ENCODE measurements around the gene EVC. TPM values are rescaled to one million over a fixed set of nuclear protein-coding genes. Genes with fewer than 3 reads are reported as not detected.
"Not testable (repeated sequence)": the region's sequence is repeated elsewhere in the genome, so short reads cannot be mapped to it uniquely, and the experiment has no call there.

Gene EVC
- total and polyA plus RNA-seq, 7 experiments from 2014 or later = 0.37 to 1.5 (median 0.68) TPM; not detected in 2

DNA sequence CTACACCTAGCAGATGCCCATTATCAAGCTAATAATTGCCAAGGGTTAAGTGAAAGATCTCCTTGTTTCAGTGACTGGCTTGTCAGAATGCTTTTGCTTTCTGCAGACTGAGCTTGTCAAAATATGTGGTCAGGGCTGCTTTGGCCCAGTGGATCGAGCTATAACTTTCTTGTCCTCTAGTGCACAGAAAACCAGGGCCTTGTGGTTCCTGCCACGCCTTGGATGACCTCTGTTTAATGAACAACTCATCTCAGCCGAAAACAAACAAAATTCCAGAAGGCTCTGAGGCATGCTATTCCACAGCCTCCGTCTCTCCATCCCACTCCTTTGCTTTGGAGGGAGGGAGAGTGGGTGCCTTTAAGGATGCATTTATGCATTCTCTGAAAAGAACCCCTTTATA lies 11.3 kb downstream of the EVC start:
- no peak for DNase-seq
- H3K4me1 ChIP-seq (ENCODE audit: control insufficient read depth in 2 of 2, insufficient read depth in 2 of 2, low read length in 2 of 2) = no peaks in the 10 kb centered on the region
- Mint-ChIP-seq H3K36me3 (no peaks in the 10 kb centered on the region), H3K27me3 (peaks cover 2 to 10% (median 4%) of the 10 kb centered on the region in 5 donors), H3K4me3 (no peak overlapping the region), H3K27ac (no peak overlapping the region), H3K9me3 (peaks cover 0 to 17% (median 5%) of the 10 kb centered on the region in 11 donors), H3K4me1 (no peaks in the 10 kb centered on the region)
- no peaks in the 10 kb centered on the region for H3K36me3 ChIP-seq (ENCODE audit: control insufficient read depth in 2 of 3, insufficient read depth in 3 of 3, low read length in 3 of 3)
- ChIA-PET POLR2A (no interaction called here), CTCF (no interaction called here)
- ATAC-seq = no peak
- H3K9me3 ChIP-seq (ENCODE audit: control insufficient read depth in 2 of 3, low read length in 3 of 3) = no peaks in the 10 kb centered on the region
- H3K27me3 ChIP-seq (ENCODE audit: control insufficient read depth in 2 of 2, insufficient read depth in 2 of 2, low read length in 2 of 2) = no peaks in the 10 kb centered on the region
- intact Hi-C loops (cut with micrococcal nuclease) = no loop called here
- no peak overlapping the region for H3K4me3 ChIP-seq (ENCODE audit: low read length)
- no peak overlapping the region for H3K27ac ChIP-seq (ENCODE audit: low read depth, low read length)

DNA sequence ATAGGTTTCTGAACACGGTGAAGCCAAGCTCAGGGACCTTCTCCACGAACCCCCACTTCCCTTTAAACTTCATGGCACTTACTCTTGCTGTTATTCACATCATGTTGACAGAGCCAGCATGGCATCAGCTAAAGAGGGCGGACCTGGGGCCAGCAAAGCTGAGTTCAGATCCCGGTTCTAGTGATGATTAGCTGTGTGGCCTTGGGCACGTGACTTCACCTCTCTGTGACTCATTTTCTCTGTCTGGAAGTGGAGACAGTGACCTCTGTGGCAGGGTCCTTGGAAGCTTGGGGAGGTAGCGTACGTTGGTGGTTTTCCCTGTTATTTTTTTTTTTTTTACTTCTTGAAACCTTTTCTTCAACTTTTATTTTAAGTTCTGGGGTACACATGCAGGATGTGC lies 13.4 kb downstream of the EVC start:
- H3K9me3 Mint-ChIP-seq = peaks cover 0 to 6% (median 0%) of the 10 kb centered on the region in 11 donors
- DNase-seq (no peak), ATAC-seq (no peak)
- H3K36me3 Mint-ChIP-seq = no peaks in the 10 kb centered on the region
- POLR2A ChIA-PET = no interaction called here
- intact Hi-C loops (cut with micrococcal nuclease) = no loop called here
- peaks cover 0 to 6% (median 4%) of the 10 kb centered on the region in 5 donors for H3K27me3 Mint-ChIP-seq
- no peak overlapping the region for H3K4me3 Mint-ChIP-seq
- H3K4me1 Mint-ChIP-seq = peaks cover 0 to 2% (median 0%) of the 10 kb centered on the region in 7 donors
- H3K36me3 ChIP-seq (ENCODE audit: control insufficient read depth in 2 of 3, insufficient read depth in 3 of 3, low read length in 3 of 3) = no peaks in the 10 kb centered on the region
- no peak overlapping the region for H3K27ac Mint-ChIP-seq
- no peaks in the 10 kb centered on the region for H3K27me3 ChIP-seq (ENCODE audit: control insufficient read depth in 2 of 2, insufficient read depth in 2 of 2, low read length in 2 of 2)
- no peak overlapping the region for H3K27ac ChIP-seq (ENCODE audit: low read depth, low read length)
- CTCF ChIA-PET = no interaction called here
- H3K9me3 ChIP-seq (ENCODE audit: control insufficient read depth in 2 of 3, low read length in 3 of 3) = no peaks in the 10 kb centered on the region
- no peak overlapping the region for H3K4me3 ChIP-seq (ENCODE audit: low read length)
- H3K4me1 ChIP-seq (ENCODE audit: control insufficient read depth in 2 of 2, insufficient read depth in 2 of 2, low read length in 2 of 2) = no peaks in the 10 kb centered on the region

DNA sequence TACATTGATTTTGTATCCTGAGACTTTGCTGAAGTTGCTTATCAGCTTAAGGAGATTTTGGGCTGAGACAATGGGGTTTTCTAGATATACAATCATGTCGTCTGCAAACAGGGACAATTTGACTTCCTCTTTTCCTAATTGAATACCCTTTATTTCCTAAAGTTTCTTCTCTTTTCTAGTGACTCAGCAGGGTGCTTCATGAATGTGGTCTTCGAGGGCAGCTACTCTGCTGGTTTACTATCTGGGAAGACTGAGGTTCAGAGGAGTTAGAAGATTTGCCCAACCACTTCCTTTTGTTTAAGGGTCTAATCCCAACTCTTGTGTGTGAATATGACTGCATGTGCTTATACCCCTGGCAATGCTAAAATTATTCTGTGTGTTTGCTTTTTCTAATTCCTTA lies 17.4 kb downstream of the EVC start:
- H3K27ac Mint-ChIP-seq; H3K9me3 ChIP-seq (ENCODE audit: control insufficient read depth in 2 of 3, low read length in 3 of 3); POLR2A ChIA-PET; H3K4me3 ChIP-seq (ENCODE audit: low read length); intact Hi-C loops (cut with micrococcal nuclease); H3K27me3 ChIP-seq (ENCODE audit: control insufficient read depth in 2 of 2, insufficient read depth in 2 of 2, low read length in 2 of 2); H3K4me1 ChIP-seq (ENCODE audit: control insufficient read depth in 2 of 2, insufficient read depth in 2 of 2, low read length in 2 of 2); ATAC-seq; H3K9me3 Mint-ChIP-seq; H3K36me3 ChIP-seq (ENCODE audit: control insufficient read depth in 2 of 3, insufficient read depth in 3 of 3, low read length in 3 of 3); H3K4me1 Mint-ChIP-seq; H3K4me3 Mint-ChIP-seq; CTCF ChIA-PET; DNase-seq; H3K36me3 Mint-ChIP-seq; H3K27ac ChIP-seq (ENCODE audit: low read depth, low read length): not testable (repeated sequence)
- peaks cover 0 to 11% (median 0%) of the 10 kb centered on the region in 5 donors for H3K27me3 Mint-ChIP-seq

DNA sequence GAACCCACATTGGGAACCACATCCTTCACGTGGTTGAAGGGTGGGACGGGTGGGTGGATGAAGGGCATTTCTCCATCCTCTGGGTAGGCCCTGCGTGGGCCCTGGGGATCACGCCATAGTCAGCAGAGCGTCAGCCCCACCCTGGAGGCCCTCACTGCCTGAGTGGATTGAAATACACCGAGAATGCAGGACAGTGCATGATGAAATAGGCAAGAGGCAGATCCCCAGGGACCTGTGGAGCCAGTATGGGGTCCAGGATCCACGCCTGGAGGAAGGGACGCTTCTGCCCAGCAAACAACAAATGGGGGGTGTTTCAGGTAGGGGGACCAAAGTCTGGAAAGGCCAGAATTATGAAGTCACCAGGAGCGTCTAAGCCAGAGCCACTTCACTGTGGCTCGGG lies 19.4 kb downstream of the EVC start:
- Mint-ChIP-seq H3K27me3 (peaks cover 0 to 5% (median 0%) of the 10 kb centered on the region in 5 donors), H3K4me1 (peaks cover 0 to 2% (median 0%) of the 10 kb centered on the region in 7 donors), H3K36me3 (no peaks in the 10 kb centered on the region), H3K9me3 (peaks cover 0 to 4% (median 1%) of the 10 kb centered on the region in 11 donors), H3K27ac (no peak overlapping the region), H3K4me3 (no peak overlapping the region)
- no peaks in the 10 kb centered on the region for H3K27me3 ChIP-seq (ENCODE audit: control insufficient read depth in 2 of 2, insufficient read depth in 2 of 2, low read length in 2 of 2)
- intact Hi-C loops (cut with micrococcal nuclease) = no loop called here
- ATAC-seq (no peak), DNase-seq (no peak)
- H3K27ac ChIP-seq (ENCODE audit: low read depth, low read length) = no peak overlapping the region
- no peaks in the 10 kb centered on the region for H3K36me3 ChIP-seq (ENCODE audit: control insufficient read depth in 2 of 3, insufficient read depth in 3 of 3, low read length in 3 of 3)
- H3K4me3 ChIP-seq (ENCODE audit: low read length) = no peak overlapping the region
- CTCF ChIA-PET = no interaction called here
- POLR2A ChIA-PET = no interaction called here
- no peaks in the 10 kb centered on the region for H3K9me3 ChIP-seq (ENCODE audit: control insufficient read depth in 2 of 3, low read length in 3 of 3)
- H3K4me1 ChIP-seq (ENCODE audit: control insufficient read depth in 2 of 2, insufficient read depth in 2 of 2, low read length in 2 of 2) = no peaks in the 10 kb centered on the region

DNA sequence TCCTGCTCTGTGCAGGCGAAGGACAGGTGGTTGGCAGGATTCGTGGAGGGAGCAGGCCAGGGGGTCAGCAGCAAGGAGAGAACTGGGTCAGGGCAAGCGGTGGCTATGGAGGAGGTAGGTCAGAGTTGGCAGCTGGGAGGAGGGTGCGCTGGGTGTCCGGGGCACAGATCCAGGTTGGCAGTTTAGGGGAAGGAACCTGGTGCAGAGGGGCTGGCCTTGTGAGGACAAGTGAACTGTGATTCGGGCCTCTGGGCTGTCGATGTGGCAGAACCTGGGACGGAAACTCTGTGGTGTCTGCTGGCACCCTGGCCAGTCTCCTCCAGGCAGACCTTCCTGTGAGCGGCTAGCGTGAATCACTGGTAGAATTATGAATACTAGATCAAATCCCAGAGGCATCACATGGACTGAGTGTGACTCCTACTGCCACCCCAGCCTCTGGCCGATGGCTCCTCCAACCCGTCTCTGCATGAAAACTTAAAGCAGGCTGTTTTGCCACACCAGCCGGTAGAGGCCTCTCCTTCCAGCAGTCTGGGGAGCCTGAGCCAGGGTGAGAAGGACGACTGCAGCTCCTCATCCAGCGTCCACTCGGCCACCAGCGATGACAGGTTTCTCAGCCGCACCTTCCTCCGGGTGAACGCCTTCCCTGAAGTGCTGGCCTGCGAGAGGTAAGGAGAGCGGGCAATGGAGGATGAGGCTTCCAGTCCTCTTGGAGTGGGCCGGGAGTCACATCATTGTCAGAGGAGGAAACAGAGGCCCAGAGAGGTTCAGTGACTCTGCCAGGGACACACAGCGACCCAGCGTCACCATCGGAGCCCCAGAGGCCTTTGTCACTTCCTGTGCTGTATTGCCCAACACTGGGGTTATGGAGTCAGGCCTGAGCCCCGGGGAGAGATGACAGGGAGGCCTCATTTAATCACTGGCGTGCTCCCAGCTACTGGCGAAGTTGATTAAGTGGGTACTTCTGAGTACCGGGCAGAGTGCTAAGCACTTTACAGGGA lies 20.3 kb downstream of the EVC start:
- no peaks in the 10 kb centered on the region for H3K36me3 Mint-ChIP-seq
- peaks cover 0 to 4% (median 0%) of the 10 kb centered on the region in 11 donors for H3K9me3 Mint-ChIP-seq
- no peak overlapping the region for H3K27ac Mint-ChIP-seq
- no peaks in the 10 kb centered on the region for H3K9me3 ChIP-seq (ENCODE audit: control insufficient read depth in 2 of 3, low read length in 3 of 3)
- no peak overlapping the region for H3K4me3 ChIP-seq (ENCODE audit: low read length)
- H3K4me1 ChIP-seq (ENCODE audit: control insufficient read depth in 2 of 2, insufficient read depth in 2 of 2, low read length in 2 of 2) = no peaks in the 10 kb centered on the region
- H3K4me3 Mint-ChIP-seq = no peak overlapping the region
- DNase-seq (no peak), ATAC-seq (peak; percentile 38)
- no peaks in the 10 kb centered on the region for H3K27me3 ChIP-seq (ENCODE audit: control insufficient read depth in 2 of 2, insufficient read depth in 2 of 2, low read length in 2 of 2)
- H3K27ac ChIP-seq (ENCODE audit: low read depth, low read length) = no peak overlapping the region
- POLR2A ChIA-PET = no interaction called here
- peaks cover 0 to 2% (median 0%) of the 10 kb centered on the region in 7 donors for H3K4me1 Mint-ChIP-seq
- H3K27me3 Mint-ChIP-seq = peaks cover 0 to 5% (median 0%) of the 10 kb centered on the region in 5 donors
- no peaks in the 10 kb centered on the region for H3K36me3 ChIP-seq (ENCODE audit: control insufficient read depth in 2 of 3, insufficient read depth in 3 of 3, low read length in 3 of 3)
- CTCF ChIA-PET = no interaction called here
- intact Hi-C loops (cut with micrococcal nuclease) = no loop called here

DNA sequence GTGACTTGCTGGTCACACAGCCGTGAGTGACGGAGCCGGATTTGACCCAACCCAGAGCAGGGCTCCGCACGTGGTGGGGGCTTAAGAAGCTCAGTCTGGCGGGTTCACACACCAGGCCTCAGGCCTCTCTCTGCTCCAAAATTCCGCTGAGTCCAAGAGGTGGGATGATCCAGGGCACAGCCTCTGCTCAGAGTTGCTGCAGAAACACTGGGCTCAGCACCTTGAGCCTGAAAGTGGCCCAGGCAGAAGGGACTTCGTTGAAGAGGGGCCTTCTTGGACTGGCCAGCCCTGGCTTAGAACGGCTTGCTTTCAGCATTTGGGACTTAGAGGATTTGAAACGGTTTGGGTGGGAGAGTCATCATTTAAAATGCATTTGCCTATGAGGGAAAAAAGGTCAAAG lies 21.2 kb downstream of the EVC start:
- no peaks in the 10 kb centered on the region for H3K36me3 ChIP-seq (ENCODE audit: control insufficient read depth in 2 of 3, insufficient read depth in 3 of 3, low read length in 3 of 3)
- H3K9me3 Mint-ChIP-seq = peaks cover 0 to 4% (median 0%) of the 10 kb centered on the region in 11 donors
- H3K4me1 ChIP-seq (ENCODE audit: control insufficient read depth in 2 of 2, insufficient read depth in 2 of 2, low read length in 2 of 2) = no peaks in the 10 kb centered on the region
- CTCF ChIA-PET = no interaction called here
- peak; percentile 46 for ATAC-seq
- no peaks in the 10 kb centered on the region for H3K9me3 ChIP-seq (ENCODE audit: control insufficient read depth in 2 of 3, low read length in 3 of 3)
- DNase-seq = no peak
- H3K27ac Mint-ChIP-seq = no peak overlapping the region
- H3K4me3 Mint-ChIP-seq = no peak overlapping the region
- peaks cover 0 to 2% (median 0%) of the 10 kb centered on the region in 7 donors for H3K4me1 Mint-ChIP-seq
- peaks cover 0 to 5% (median 0%) of the 10 kb centered on the region in 5 donors for H3K27me3 Mint-ChIP-seq
- no peaks in the 10 kb centered on the region for H3K36me3 Mint-ChIP-seq
- intact Hi-C loops (cut with micrococcal nuclease) = no loop called here
- no peak overlapping the region for H3K4me3 ChIP-seq (ENCODE audit: low read length)
- no peaks in the 10 kb centered on the region for H3K27me3 ChIP-seq (ENCODE audit: control insufficient read depth in 2 of 2, insufficient read depth in 2 of 2, low read length in 2 of 2)
- H3K27ac ChIP-seq (ENCODE audit: low read depth, low read length) = no peak overlapping the region
- POLR2A ChIA-PET = no interaction called here

DNA sequence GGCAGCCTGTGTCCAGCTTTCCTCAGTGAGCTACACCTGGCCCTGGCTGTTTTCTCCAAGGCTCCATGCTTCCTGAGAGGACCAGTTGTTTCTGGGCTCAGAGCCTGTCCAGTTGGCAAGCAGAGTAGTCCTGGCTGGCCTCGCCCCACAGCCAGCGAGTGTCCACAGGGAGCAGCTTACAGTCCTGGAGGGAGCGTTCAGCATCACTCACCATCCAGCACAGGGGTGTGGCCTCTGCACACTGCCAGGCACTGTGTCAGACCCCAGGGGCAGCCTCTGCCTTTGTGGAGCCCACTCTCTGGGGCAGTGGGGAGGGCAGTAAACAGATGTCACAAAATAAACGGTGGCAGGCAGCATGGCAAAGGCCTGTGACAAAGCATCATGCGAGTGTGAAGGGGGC lies 23.9 kb downstream of the EVC start:
- H3K27ac ChIP-seq (ENCODE audit: low read depth, low read length) = no peak overlapping the region
- intact Hi-C loops (cut with micrococcal nuclease) = no loop called here
- Mint-ChIP-seq H3K27me3 (peaks cover 0 to 5% (median 0%) of the 10 kb centered on the region in 5 donors), H3K27ac (no peak overlapping the region), H3K4me1 (no peaks in the 10 kb centered on the region), H3K4me3 (no peak overlapping the region), H3K9me3 (peaks cover 0 to 5% (median 0%) of the 10 kb centered on the region in 11 donors), H3K36me3 (no peaks in the 10 kb centered on the region)
- no peaks in the 10 kb centered on the region for H3K9me3 ChIP-seq (ENCODE audit: control insufficient read depth in 2 of 3, low read length in 3 of 3)
- DNase-seq (no peak), ATAC-seq (no peak)
- no peaks in the 10 kb centered on the region for H3K36me3 ChIP-seq (ENCODE audit: control insufficient read depth in 2 of 3, insufficient read depth in 3 of 3, low read length in 3 of 3)
- H3K27me3 ChIP-seq (ENCODE audit: control insufficient read depth in 2 of 2, insufficient read depth in 2 of 2, low read length in 2 of 2) = no peaks in the 10 kb centered on the region
- no peak overlapping the region for H3K4me3 ChIP-seq (ENCODE audit: low read length)
- POLR2A ChIA-PET = no interaction called here
- H3K4me1 ChIP-seq (ENCODE audit: control insufficient read depth in 2 of 2, insufficient read depth in 2 of 2, low read length in 2 of 2) = no peaks in the 10 kb centered on the region
- CTCF ChIA-PET = no interaction called here
